ENCODE results near the gene UST.

- TF ChIP-seq ARHGAP35 (IDR thresholded peaks at IDR 0.05; ENCODE audit: partially characterized antibody) (no peak), MEF2A (IDR thresholded peaks at IDR 0.05; ENCODE audit: control insufficient read depth, low read depth, low read length) (no peak), MXI1 (IDR thresholded peaks at IDR 0.05; ENCODE audit: low read depth, low read length) (no peak), ETV6 (IDR thresholded peaks at IDR 0.05; ENCODE audit: borderline replicate concordance in 1 of 2, low read depth in 2 of 2, low read length in 1 of 2) (no peak), ETV6 (CRISPR knock-in tag; IDR thresholded peaks at IDR 0.05; ENCODE audit: borderline replicate concordance) (no peak), MYC (IDR thresholded peaks at IDR 0.05; ENCODE audit: low read depth, low read length) (no peak), MYC (CRISPR knock-in tag; IDR thresholded peaks at IDR 0.05; ENCODE audit: borderline replicate concordance, low read depth) (no peak), KLF6 (CRISPR knock-in tag; IDR thresholded peaks at IDR 0.05; ENCODE audit: borderline replicate concordance) (no peak), CBFB (CRISPR knock-in tag; IDR thresholded peaks at IDR 0.05) (no peak), STAT6 (CRISPR knock-in tag; IDR thresholded peaks at IDR 0.05) (no peak), ZNF431 (CRISPR knock-in tag; IDR thresholded peaks at IDR 0.05) (no peak), POLR2AphosphoS5 (IDR thresholded peaks at IDR 0.05; ENCODE audit: control insufficient read depth, insufficient read depth, low read depth, low read length) (no peak)
- TF ChIP-seq, protein P1, sequence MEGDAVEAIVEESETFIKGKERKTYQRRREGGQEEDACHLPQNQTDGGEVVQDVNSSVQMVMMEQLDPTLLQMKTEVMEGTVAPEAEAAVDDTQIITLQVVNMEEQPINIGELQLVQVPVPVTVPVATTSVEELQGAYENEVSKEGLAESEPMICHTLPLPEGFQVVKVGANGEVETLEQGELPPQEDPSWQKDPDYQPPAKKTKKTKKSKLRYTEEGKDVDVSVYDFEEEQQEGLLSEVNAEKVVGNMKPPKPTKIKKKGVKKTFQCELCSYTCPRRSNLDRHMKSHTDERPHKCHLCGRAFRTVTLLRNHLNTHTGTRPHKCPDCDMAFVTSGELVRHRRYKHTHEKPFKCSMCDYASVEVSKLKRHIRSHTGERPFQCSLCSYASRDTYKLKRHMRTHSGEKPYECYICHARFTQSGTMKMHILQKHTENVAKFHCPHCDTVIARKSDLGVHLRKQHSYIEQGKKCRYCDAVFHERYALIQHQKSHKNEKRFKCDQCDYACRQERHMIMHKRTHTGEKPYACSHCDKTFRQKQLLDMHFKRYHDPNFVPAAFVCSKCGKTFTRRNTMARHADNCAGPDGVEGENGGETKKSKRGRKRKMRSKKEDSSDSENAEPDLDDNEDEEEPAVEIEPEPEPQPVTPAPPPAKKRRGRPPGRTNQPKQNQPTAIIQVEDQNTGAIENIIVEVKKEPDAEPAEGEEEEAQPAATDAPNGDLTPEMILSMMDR (IDR thresholded peaks at IDR 0.05 in 2 of 3, conservative IDR thresholded peaks at IDR 0.05 in 1 of 3; ENCODE audit: insufficient read depth in 2 of 3, low read depth in 1 of 3, low read length in 3 of 3): no peak
Observed at GRCh38 chr6:148866657-148867268, 119.9 kb downstream of the UST start.
